ENCODE results near the gene DDR2.
"Not testable (repeated sequence)": the region's sequence is repeated elsewhere in the genome, so short reads cannot be mapped to it uniquely, and the experiment has no call there.

The DDR2 gene

GRCh38 chr1:162724583-162725120, 92.4 kb downstream of the DDR2 start:
- Histone ChIP-seq H3K27me3 (replicated peaks; ENCODE audit: insufficient read depth, low read length) (no peaks in the 10 kb centered on the region), H3K36me3 (replicated peaks; ENCODE audit: insufficient read depth, low read length) (no peaks in the 10 kb centered on the region), H3K9ac (ENCODE audit: low read length) (no peak overlapping the region), H3K9me2 (replicated peaks; ENCODE audit: insufficient read depth, low read length) (no peaks in the 10 kb centered on the region), H3K27ac (ENCODE audit: low read length) (no peak overlapping the region), H2AFZ (ENCODE audit: low read length) (no peak overlapping the region), H3K79me2 (ENCODE audit: low read length) (no peaks in the 10 kb centered on the region), H3F3A (ENCODE audit: insufficient read depth, low read length) (no peaks in the 10 kb centered on the region), H4K20me1 (ENCODE audit: insufficient read depth, low read length) (no peaks in the 10 kb centered on the region), H3K4me2 (ENCODE audit: low read depth, low read length) (no peak overlapping the region), H3K4me1 (ENCODE audit: low read length) (no peaks in the 10 kb centered on the region), H3K4me3 (ENCODE audit: low read length) (no peak overlapping the region), H3K9me3 (replicated peaks; ENCODE audit: insufficient read depth, low read length) (no peaks in the 10 kb centered on the region)
- no peak for TF ChIP-seq EZH2phosphoT487 (IDR thresholded peaks at IDR 0.05; ENCODE audit: low read length)
- no peak for TF ChIP-seq CTCF (IDR thresholded peaks at IDR 0.05; ENCODE audit: low read length)
- no peak for TF ChIP-seq EZH2 (optimal IDR thresholded peaks at IDR 0.05; ENCODE audit: low read depth, low read length)
- no peak for DNase-seq

DNA sequence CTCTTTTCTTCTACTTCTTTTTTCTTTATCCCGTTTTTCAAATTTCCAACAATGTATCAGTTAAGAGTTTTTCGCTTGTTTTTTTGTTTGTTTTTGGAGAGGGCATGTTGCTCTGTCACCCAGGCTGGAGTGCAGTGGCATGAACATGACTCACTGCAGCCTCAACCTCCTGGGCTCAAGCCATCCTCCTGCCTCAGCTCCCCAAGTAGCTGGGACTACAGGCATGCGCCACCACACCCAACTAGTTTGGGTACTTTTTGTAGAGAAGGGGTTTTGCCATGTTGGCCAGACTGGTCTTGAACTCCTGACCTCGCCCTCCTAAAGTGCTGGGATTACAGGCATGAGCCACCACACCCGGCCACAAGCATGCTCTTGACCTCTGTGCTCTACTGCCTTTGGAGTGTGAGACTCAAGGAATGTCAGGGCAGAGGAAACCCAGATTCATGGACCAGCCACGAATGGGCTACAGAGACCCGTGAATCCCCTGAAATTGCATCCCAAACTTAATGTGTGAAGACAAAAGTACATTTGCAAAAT, 93.1 kb downstream of the DDR2 start:
- Histone ChIP-seq H3K9me3 (replicated peaks; ENCODE audit: insufficient read depth, low read length) (no peaks in the 10 kb centered on the region), H3K27ac (ENCODE audit: low read length) (no peak overlapping the region), H3K4me2 (ENCODE audit: low read depth, low read length) (no peak overlapping the region), H3K9me2 (replicated peaks; ENCODE audit: insufficient read depth, low read length) (no peaks in the 10 kb centered on the region), H3K27me3 (replicated peaks; ENCODE audit: insufficient read depth, low read length) (no peaks in the 10 kb centered on the region), H3K79me2 (ENCODE audit: low read length) (no peaks in the 10 kb centered on the region), H2AFZ (ENCODE audit: low read length) (no peak overlapping the region), H3K4me1 (ENCODE audit: low read length) (no peaks in the 10 kb centered on the region), H3K36me3 (replicated peaks; ENCODE audit: insufficient read depth, low read length) (no peaks in the 10 kb centered on the region), H3K9ac (ENCODE audit: low read length) (no peak overlapping the region), H4K20me1 (ENCODE audit: insufficient read depth, low read length) (no peaks in the 10 kb centered on the region), H3K4me3 (ENCODE audit: low read length) (no peak overlapping the region), H3F3A (ENCODE audit: insufficient read depth, low read length) (no peaks in the 10 kb centered on the region)
- TF ChIP-seq EZH2 (optimal IDR thresholded peaks at IDR 0.05; ENCODE audit: low read depth, low read length) = no peak
- no peak for TF ChIP-seq EZH2phosphoT487 (IDR thresholded peaks at IDR 0.05; ENCODE audit: low read length)
- no peak for TF ChIP-seq CTCF (IDR thresholded peaks at IDR 0.05; ENCODE audit: low read length)
- no peak for DNase-seq

DNA sequence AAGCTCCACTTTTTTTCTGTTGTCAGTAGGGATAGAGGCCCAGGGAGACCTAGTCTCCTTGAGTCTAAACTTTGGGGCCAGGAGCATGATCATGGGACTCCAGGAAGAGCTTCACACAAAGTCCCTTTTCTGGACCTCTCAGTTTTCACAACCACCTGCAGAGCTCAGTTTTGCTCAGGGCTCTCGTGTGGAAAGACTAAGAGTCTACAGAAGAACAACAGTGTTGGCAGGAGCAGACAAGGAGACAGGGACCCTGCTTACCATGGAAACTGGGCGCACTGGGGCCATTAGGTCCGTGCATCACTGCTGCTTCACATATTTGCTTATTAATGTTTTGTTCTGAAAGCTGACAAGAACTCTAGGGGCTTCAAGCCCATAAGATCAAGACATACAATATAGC, 94.3 kb downstream of the DDR2 start:
- no peaks in the 10 kb centered on the region for H3F3A ChIP-seq (ENCODE audit: insufficient read depth, low read length)
- no peak overlapping the region for H3K4me2 ChIP-seq (ENCODE audit: low read depth, low read length)
- no peak overlapping the region for H3K4me3 ChIP-seq (ENCODE audit: low read length)
- no peaks in the 10 kb centered on the region for H3K9me3 ChIP-seq (replicated peaks; ENCODE audit: insufficient read depth, low read length)
- no peaks in the 10 kb centered on the region for H3K79me2 ChIP-seq (ENCODE audit: low read length)
- H3K36me3 ChIP-seq (replicated peaks; ENCODE audit: insufficient read depth, low read length) = no peaks in the 10 kb centered on the region
- H3K27me3 ChIP-seq (replicated peaks; ENCODE audit: insufficient read depth, low read length) = no peaks in the 10 kb centered on the region
- TF ChIP-seq CTCF (IDR thresholded peaks at IDR 0.05; ENCODE audit: low read length) (no peak), EZH2 (optimal IDR thresholded peaks at IDR 0.05; ENCODE audit: low read depth, low read length) (no peak), EZH2phosphoT487 (IDR thresholded peaks at IDR 0.05; ENCODE audit: low read length) (no peak)
- H3K9ac ChIP-seq (ENCODE audit: low read length) = no peak overlapping the region
- no peaks in the 10 kb centered on the region for H3K4me1 ChIP-seq (ENCODE audit: low read length)
- no peak overlapping the region for H3K27ac ChIP-seq (ENCODE audit: low read length)
- no peaks in the 10 kb centered on the region for H3K9me2 ChIP-seq (replicated peaks; ENCODE audit: insufficient read depth, low read length)
- no peak overlapping the region for H2AFZ ChIP-seq (ENCODE audit: low read length)
- no peak for DNase-seq
- no peaks in the 10 kb centered on the region for H4K20me1 ChIP-seq (ENCODE audit: insufficient read depth, low read length)

GRCh38 chr1:162727493-162727892, 95.2 kb downstream of the DDR2 start:
- DNase-seq; H3K9me2 ChIP-seq (replicated peaks; ENCODE audit: insufficient read depth, low read length); H3K9ac ChIP-seq (ENCODE audit: low read length); H3K36me3 ChIP-seq (replicated peaks; ENCODE audit: insufficient read depth, low read length); H4K20me1 ChIP-seq (ENCODE audit: insufficient read depth, low read length); H2AFZ ChIP-seq (ENCODE audit: low read length); H3F3A ChIP-seq (ENCODE audit: insufficient read depth, low read length); H3K79me2 ChIP-seq (ENCODE audit: low read length); H3K9me3 ChIP-seq (replicated peaks; ENCODE audit: insufficient read depth, low read length); H3K27me3 ChIP-seq (replicated peaks; ENCODE audit: insufficient read depth, low read length); H3K4me2 ChIP-seq (ENCODE audit: low read depth, low read length); H3K4me1 ChIP-seq (ENCODE audit: low read length); H3K4me3 ChIP-seq (ENCODE audit: low read length); H3K27ac ChIP-seq (ENCODE audit: low read length): not testable (repeated sequence)
